GM12873 (cell line): ENCODE data around the gene ULK3.

Experiments used
- CTCF ChIP-seq: IDR thresholded peaks from 2 replicates; pipeline ENCODE4 v1.5.1; 2012; ENCODE audit warnings: low read depth, mild to moderate bottlenecking, moderate library complexity, low read length, control low read depth; ENCODE audit not compliant: insufficient read depth; ENCODE audit errors: missing control alignments

The ULK3 gene

GRCh38 chr15:74854453-74855022, 11.6 kb upstream of the ULK3 start:
- no peak for TF ChIP-seq CTCF

DNA sequence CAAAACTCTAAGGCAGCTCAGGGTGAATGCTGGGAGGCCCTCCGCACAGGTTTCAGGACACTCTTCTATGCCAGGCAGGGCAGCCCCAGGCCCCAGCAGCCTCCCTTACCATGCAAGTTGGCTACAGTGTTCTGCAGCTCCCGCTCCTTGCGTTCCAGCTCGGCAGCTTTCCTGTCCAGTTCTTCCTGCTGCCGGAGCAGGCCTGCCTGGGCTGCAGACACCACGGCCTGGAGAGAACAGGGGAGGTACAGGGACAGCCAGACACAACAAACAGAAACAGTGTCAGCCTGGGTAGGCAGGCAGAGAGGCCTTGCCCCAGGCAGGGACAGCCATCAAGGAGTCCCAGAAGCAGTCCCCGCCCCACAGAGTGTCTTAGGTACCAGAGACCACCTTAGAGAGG, 9.0 kb upstream of the ULK3 start:
- TF ChIP-seq CTCF = no peak

DNA sequence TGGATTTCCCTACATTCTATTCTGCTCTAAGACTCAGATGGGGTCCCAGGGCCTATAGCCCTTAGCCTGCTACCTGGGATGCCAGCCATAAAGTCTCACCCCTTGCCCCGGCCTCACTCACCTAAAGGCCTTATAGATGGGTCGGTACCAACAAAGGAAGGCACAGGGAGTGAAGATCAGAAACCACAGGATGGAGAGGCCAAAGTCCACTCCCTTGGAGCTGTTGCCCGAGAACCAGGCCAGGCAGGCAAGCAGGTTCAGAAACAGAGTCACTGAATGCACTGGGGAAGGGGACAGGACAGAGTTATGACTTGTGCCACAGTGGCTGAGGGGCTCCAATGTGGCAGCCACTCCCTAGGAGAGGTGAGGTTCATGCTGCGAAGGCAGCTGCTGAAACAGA, 7.4 kb upstream of the ULK3 start:
- TF ChIP-seq CTCF = no peak

GRCh38 chr15:74847432-74847831, 4.5 kb upstream of the ULK3 start:
- TF ChIP-seq CTCF = no peak

DNA sequence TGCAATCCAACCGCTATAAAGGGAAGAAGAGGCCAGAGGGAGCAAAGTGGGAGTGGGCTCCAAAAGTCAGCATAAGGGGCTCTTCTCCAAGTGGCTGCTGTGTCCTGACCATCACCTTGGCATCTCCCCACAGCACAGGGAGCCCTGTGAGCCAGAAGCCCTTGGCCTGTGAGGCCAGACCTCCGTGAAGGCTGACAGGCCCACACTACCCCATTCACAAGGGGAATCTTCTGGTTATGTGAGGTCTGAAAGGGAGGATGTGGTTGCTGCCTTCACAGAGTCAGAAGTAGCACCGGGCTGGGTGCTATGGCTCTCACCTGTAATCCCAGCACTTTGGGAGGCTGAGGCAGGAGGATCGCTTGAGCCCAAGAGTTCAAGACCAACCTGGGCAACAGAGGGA, 2.6 kb upstream of the ULK3 start:
- TF ChIP-seq CTCF = no peak

DNA sequence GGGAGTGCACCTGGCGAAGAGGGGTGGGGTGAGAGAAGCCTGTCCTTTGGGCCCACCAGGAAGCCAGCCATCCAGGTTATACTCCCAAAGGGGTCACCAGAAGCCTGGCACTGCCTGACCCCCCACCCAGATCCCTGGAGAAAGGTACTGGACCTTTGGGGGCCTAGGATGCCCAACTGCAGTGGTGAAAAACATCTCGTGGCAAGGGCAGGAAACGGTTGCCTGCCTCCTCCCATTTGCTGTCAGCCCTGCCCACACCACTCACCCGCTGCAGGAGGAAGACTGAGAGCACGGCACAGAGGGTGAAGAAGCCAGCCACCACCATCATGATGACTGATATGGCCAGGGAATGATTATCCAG, 2.2 kb upstream of the ULK3 start:
- TF ChIP-seq CTCF = no peak

DNA sequence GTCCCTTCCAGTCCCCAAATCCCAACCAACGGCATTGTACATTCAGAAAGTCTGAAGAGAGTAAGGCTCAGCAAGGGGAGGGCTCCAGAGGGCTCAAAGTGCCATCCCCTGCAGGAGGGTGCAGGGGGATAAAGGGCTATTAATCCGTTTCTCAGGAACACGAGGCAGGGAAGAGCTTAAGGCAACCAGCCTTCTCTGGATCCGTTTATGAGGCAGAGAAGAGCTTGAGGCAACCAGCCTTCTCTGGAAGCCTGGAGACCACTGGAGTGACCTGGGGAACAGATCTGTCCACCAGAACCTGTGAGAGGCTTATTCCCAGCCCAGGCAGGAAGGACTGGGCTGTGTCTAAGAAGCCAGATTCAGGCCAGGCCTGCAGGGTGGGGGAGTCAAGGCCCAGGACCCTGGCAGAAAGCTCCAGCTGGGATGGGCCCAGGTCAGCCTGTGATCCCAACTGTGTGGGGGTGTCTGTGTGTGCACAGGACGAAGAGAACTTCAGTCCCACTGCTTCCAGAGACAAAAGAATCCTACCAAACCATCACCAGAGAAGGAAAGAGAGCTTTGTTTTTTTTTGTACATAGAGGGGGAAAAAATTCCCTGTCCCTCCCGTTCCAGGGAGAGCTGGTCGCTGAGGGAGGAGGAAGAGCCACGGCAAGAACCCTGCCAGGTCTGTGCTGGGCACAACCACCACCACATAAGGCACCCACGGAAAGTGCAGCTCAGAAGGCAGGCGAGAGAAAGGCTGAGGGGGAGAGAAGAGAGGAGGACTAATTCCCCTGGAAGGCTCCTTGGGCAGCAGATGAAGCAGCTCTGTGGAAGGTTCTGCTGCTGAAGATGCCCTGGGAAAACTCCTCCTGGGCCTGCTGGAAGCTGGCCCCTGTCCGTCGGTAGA, 1.6 kb upstream of the ULK3 start:
- TF ChIP-seq CTCF = no peak
